Measurements from ENCODE around the gene PUS10. TPM values are rescaled to one million over a fixed set of nuclear protein-coding genes. Genes with fewer than 3 reads are reported as not detected.

The PUS10 gene
- total RNA-seq, 1 donor from 2014 or later: 7.8 TPM

GRCh38 chr2:60899892-60900249 is 118.2 kb downstream of the PUS10 start:
- POLR2A ChIA-PET: interaction anchor here (1.7 to 2.3 kb wide), 2 partner anchors 17 to 19 kb away, joined by 6 to 12 read pairs; partner anchors contain the start of gene REL
- H3K36me3 Mint-ChIP-seq (ENCODE audit: low read depth): peaks cover 82% of the 10 kb centered on the region
- DNase-seq: no peak
- TF ChIP-seq CTCF (IDR thresholded peaks at IDR 0.05): no peak
- intact Hi-C loops (cut with micrococcal nuclease): loop anchor here (2.0 kb wide), 2 partner anchors 15 kb away; no protein-coding TSS in a partner anchor
- peak; percentile 36 for ATAC-seq (ENCODE audit: low read depth)
- no peaks in the 10 kb centered on the region for H3K27me3 Mint-ChIP-seq
- H3K4me1 Mint-ChIP-seq: peaks cover 44% of the 10 kb centered on the region
- H3K4me3 Mint-ChIP-seq: peak overlapping the region; percentile 66
- CTCF ChIA-PET: interaction anchor here (1.8 to 2.2 kb wide), 2 partner anchors 94 to 99 kb away, joined by 8 read pairs; no protein-coding TSS in a partner anchor
- H3K27ac Mint-ChIP-seq: peak overlapping the region; percentile 78
- H3K9me3 Mint-ChIP-seq: no peaks in the 10 kb centered on the region

GRCh38 chr2:60899230-60899891 is 118.7 kb downstream of the PUS10 start:
- CTCF ChIA-PET: interaction anchor here (1.0 to 2.2 kb wide), 3 partner anchors 83 to 99 kb away, joined by 3 to 8 read pairs (median 8); no protein-coding TSS in a partner anchor
- H3K36me3 Mint-ChIP-seq (ENCODE audit: low read depth): peaks cover 82% of the 10 kb centered on the region
- H3K4me1 Mint-ChIP-seq: peaks cover 47% of the 10 kb centered on the region
- no peaks in the 10 kb centered on the region for H3K27me3 Mint-ChIP-seq
- no peak for DNase-seq
- H3K4me3 Mint-ChIP-seq: peak overlapping the region; percentile 66
- peak; percentile 61 for ATAC-seq (ENCODE audit: low read depth)
- POLR2A ChIA-PET: interaction anchor here (0.7 to 2.3 kb wide), 4 partner anchors 17 to 99 kb away, joined by 3 to 12 read pairs (median 6); partner anchors contain the start of gene REL
- peak overlapping the region; percentile 78 for H3K27ac Mint-ChIP-seq
- no peaks in the 10 kb centered on the region for H3K9me3 Mint-ChIP-seq
- intact Hi-C loops (cut with micrococcal nuclease): loop anchor here (2.0 kb wide), 2 partner anchors 15 kb away; no protein-coding TSS in a partner anchor
- TF ChIP-seq CTCF (IDR thresholded peaks at IDR 0.05): no peak

GRCh38 chr2:60898567-60898966 is 119.5 kb downstream of the PUS10 start:
- H3K36me3 Mint-ChIP-seq (ENCODE audit: low read depth): peaks cover 87% of the 10 kb centered on the region
- ATAC-seq (ENCODE audit: low read depth) (no peak), DNase-seq (no peak)
- H3K9me3 Mint-ChIP-seq: no peaks in the 10 kb centered on the region
- POLR2A ChIA-PET: interaction anchor here (0.6 to 2.3 kb wide), 4 partner anchors 16 to 547 kb away, joined by 3 to 12 read pairs (median 4); no protein-coding TSS in a partner anchor
- intact Hi-C loops (cut with micrococcal nuclease): loop anchor here (2.0 kb wide), 2 partner anchors 14 to 16 kb away; no protein-coding TSS in a partner anchor
- CTCF ChIA-PET: interaction anchor here (1.0 to 2.2 kb wide), 3 partner anchors 82 to 100 kb away, joined by 3 to 8 read pairs (median 8); no protein-coding TSS in a partner anchor
- no peak for TF ChIP-seq CTCF (IDR thresholded peaks at IDR 0.05)
- peak overlapping the region; percentile 36 for H3K27ac Mint-ChIP-seq
- no peak overlapping the region for H3K4me3 Mint-ChIP-seq
- H3K27me3 Mint-ChIP-seq: no peaks in the 10 kb centered on the region
- H3K4me1 Mint-ChIP-seq: peaks cover 53% of the 10 kb centered on the region

Other genes with a start within 250 kb of the PUS10 start
- gene REL, start 136.7 kb downstream of the PUS10 start, total RNA-seq: 211 and 238 TPM in 2 replicates
- 14.4 and 17.8 TPM in 2 replicates for gene PEX13, start 535 bp downstream of the PUS10 start, total RNA-seq
- 2.0 and 2.2 TPM in 2 replicates for gene SANBR, start 47.6 kb upstream of the PUS10 start, total RNA-seq
- 6.0 and 7.6 TPM in 2 replicates for gene C2orf74, start 143.9 kb upstream of the PUS10 start, total RNA-seq

Measured in activated B cell treated with CpG ODN at 0.5 μM for 24 hours (primary cell).